Coronary artery (tissue), 2 donors: ENCODE data around the gene MS4A3.
"Not testable (repeated sequence)": the region's sequence is repeated elsewhere in the genome, so short reads cannot be mapped to it uniquely, and the experiment has no call there.

Experiments
- DNase-seq: peaks from one replicate; pipeline ENCODE4 v3.0.0-alpha.2; 2017; ENCODE audit warnings: low spot score
- H3K27ac ChIP-seq, 2 donors: fragments of 200-600 bp; sonication (generic); one replicate each; pipeline ENCODE4 v1.5.1; 2016 to 2019
- H3K4me3 ChIP-seq: fragments of 200-600 bp; sonication (generic); 2 replicates; pipeline ENCODE4 v1.5.1; 2016; ENCODE audit warnings: mild to moderate bottlenecking, moderate library complexity
- TF ChIP-seq, protein P1 (sequence below): fragments of 200-600 bp; sonication (generic); IDR thresholded peaks from one replicate; pipeline ENCODE4 v1.5.1; 2019; ENCODE audit warnings: antibody characterized with exemption

The MS4A3 gene

GRCh38 chr11:60056349-60056969 lies at the start of gene MS4A3:
MS4A3 (plus strand) TSS chr11:60056665; CDS start chr11:60061161, 4,496 bp downstream.
- no peak within 1 kb of the TSS for H3K27ac ChIP-seq
- H3K4me3 ChIP-seq: no peak within 1 kb of the TSS
- DNase-seq: no peak
- TF ChIP-seq, protein P1, sequence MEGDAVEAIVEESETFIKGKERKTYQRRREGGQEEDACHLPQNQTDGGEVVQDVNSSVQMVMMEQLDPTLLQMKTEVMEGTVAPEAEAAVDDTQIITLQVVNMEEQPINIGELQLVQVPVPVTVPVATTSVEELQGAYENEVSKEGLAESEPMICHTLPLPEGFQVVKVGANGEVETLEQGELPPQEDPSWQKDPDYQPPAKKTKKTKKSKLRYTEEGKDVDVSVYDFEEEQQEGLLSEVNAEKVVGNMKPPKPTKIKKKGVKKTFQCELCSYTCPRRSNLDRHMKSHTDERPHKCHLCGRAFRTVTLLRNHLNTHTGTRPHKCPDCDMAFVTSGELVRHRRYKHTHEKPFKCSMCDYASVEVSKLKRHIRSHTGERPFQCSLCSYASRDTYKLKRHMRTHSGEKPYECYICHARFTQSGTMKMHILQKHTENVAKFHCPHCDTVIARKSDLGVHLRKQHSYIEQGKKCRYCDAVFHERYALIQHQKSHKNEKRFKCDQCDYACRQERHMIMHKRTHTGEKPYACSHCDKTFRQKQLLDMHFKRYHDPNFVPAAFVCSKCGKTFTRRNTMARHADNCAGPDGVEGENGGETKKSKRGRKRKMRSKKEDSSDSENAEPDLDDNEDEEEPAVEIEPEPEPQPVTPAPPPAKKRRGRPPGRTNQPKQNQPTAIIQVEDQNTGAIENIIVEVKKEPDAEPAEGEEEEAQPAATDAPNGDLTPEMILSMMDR: no peak

- TF ChIP-seq, protein P1: no peak
- Histone ChIP-seq H3K4me3 (no peak within 1 kb of the TSS), H3K27ac (no peak within 1 kb of the TSS)
- no peak for DNase-seq
Observed at GRCh38 chr11:60016881-60017280, 39.6 kb upstream of the MS4A3 start, which contains the start of gene OOSP4B. OOSP4B (plus strand) TSS chr11:60017181.

- Histone ChIP-seq H3K27ac (no peak overlapping the region), H3K4me3 (no peak overlapping the region)
- DNase-seq: no peak
- TF ChIP-seq, protein P1: no peak
Observed at GRCh38 chr11:60018058-60018457, 38.4 kb upstream of the MS4A3 start.

DNA sequence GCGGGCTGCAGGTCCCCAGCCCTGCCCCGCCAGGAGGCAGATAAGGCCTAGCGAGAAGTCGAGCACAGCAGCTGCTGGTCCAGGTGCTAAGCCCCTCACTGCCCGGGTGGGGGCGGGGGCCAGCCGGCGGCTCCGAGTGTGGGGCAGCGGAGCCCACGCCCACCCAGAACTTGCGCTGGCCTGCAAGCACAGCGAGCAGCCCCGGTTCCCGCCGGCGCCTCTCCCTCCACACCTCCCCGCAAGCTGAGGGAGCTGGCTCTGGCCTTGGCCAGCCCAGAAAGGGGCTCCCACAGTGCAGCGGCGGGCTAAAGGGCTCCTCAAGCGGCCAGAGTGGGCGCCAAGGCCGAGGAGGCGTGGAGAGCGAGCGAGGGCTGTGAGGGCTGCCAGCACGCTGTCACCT lies 36.1 kb upstream of the MS4A3 start:
- DNase-seq, H3K4me3 ChIP-seq, H3K27ac ChIP-seq: not testable (repeated sequence)

GRCh38 chr11:60029015-60029632 lies 27.3 kb upstream of the MS4A3 start:
- TF ChIP-seq, protein P1: no peak
- H3K27ac ChIP-seq: no peak overlapping the region
- DNase-seq: no peak
- H3K4me3 ChIP-seq: no peak overlapping the region

DNA sequence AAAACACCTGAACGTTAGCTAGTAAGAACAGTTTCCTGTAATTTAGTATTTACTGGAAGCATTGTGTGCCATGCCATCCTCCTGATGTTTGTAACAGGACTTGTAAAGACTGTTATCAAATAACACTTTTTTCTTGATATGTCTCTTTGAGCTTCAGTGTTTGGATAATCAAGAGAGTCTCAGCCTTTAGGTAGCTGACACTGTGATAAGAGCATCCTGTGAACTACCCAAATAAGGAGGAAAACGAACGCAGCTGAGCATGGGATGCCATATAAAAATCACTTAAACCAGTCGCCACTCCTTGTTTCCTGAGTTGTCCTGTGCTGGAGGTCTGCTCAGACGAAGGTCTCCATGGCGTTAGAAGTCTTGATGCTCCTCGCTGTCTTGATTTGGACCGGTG lies 16.4 kb upstream of the MS4A3 start, which contains the start of gene OOSP2:
TSS of gene OOSP2 (plus strand) at position 301 of the 400 bp plus-strand sequence. CDS start at position 352, 51 bp downstream.
- DNase-seq: no peak
- Histone ChIP-seq H3K4me3 (no peak within 1 kb of the TSS), H3K27ac (no peak within 1 kb of the TSS)
- TF ChIP-seq, protein P1: no peak

DNA sequence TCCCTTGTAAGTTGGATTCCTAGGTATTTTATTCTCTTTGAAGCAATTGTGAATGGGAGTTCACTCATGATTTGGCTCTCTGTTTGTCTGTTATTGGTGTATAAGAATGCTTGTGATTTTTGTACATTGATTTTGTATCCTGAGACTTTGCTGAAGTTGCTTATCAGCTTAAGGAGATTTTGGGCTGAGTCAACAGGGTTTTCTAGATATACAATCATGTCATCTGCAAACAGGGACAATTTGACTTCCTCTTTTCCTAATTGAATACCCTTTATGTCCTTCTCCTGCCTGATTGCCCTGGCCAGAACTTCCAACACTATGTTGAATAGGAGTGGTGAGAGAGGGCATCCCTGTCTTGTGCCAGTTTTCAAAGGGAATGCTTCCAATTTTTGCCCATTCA lies 6.0 kb upstream of the MS4A3 start:
- not testable (repeated sequence) for H3K27ac ChIP-seq, H3K4me3 ChIP-seq, DNase-seq

- not testable (repeated sequence) for H3K4me3 ChIP-seq, H3K27ac ChIP-seq, DNase-seq
Observed at GRCh38 chr11:60050839-60051238, 5.6 kb upstream of the MS4A3 start.
